ENCODE measurements around the gene DIAPH2. TPM values are rescaled to one million over a fixed set of nuclear protein-coding genes. Genes with fewer than 3 reads are reported as not detected.

DIAPH2 gene
- total and polyA plus RNA-seq, 9 of the 15 experiments (the other 6 are each of a cell fraction or from before 2014, with no cell fraction given): 0.01 to 0.18 (median 0.07) TPM; not detected in 1

- POLR2A ChIA-PET: no interaction called here
- Histone ChIP-seq H3K9ac (ENCODE audit: insufficient read depth in 1 of 2, low read depth in 2 of 2, low read length in 2 of 2) (no peak overlapping the region), H3K79me2 (ENCODE audit: control insufficient read depth, insufficient read depth, low read length) (no peaks in the 10 kb centered on the region), H4K20me1 (replicated peaks; ENCODE audit: control insufficient read depth, insufficient read depth, low read length) (no peaks in the 10 kb centered on the region), H3K27me3 (ENCODE audit: control insufficient read depth in 2 of 2, insufficient read depth in 2 of 2, low read length in 2 of 2) (no peaks in the 10 kb centered on the region), H3K9me1 (ENCODE audit: control insufficient read depth, insufficient read depth, low read length) (no peaks in the 10 kb centered on the region), H3K36me3 (ENCODE audit: control insufficient read depth, insufficient read depth, low read length) (no peaks in the 10 kb centered on the region), H2AFZ (ENCODE audit: low read depth, low read length) (no peak overlapping the region), H3K4me3 (no peak overlapping the region), H3K4me1 (replicated peaks in 1 of 2; ENCODE audit: control insufficient read depth in 2 of 2, insufficient read depth in 2 of 2, low read length in 2 of 2) (no peaks in the 10 kb centered on the region), H3K9me3 (replicated peaks; ENCODE audit: control insufficient read depth, insufficient read depth, low read depth, low read length) (no peaks in the 10 kb centered on the region), H3K4me2 (ENCODE audit: insufficient read depth, low read length) (no peak overlapping the region), H3K27ac (ENCODE audit: extremely low read depth, low read depth, low read length) (no peak overlapping the region)
- in situ Hi-C loops (cut with MboI) (no loop called here), intact Hi-C loops (cut with micrococcal nuclease) (no loop called here)
- TF ChIP-seq HMBOX1 (IDR thresholded peaks at IDR 0.05) (no peak), MYC (IDR thresholded peaks at IDR 0.05; ENCODE audit: low read depth, low read length) (no peak), MYC (CRISPR knock-in tag; IDR thresholded peaks at IDR 0.05; ENCODE audit: borderline replicate concordance, low read depth) (no peak), ZNF436 (CRISPR knock-in tag; IDR thresholded peaks at IDR 0.05) (no peak), HMGXB4 (CRISPR knock-in tag; IDR thresholded peaks at IDR 0.05) (no peak)
- FAIRE-seq (no peak), DNase-seq (ENCODE audit: extremely low read depth in 1 of 4, low spot score in 3 of 4) (no peak), ATAC-seq (no peak)
- WGBS (ENCODE audit: insufficient coverage, low coverage, missing lambda C conversion rate): 0% methylated on average over 1 of the region's 1 CpG
- BruUV-seq (replicated peaks): no TSS peak
- CTCF ChIA-PET (ENCODE audit: low intra/inter-chr PET ratio): no interaction called here
Observed at GRCh38 chrX:96987228-96987627, 302.6 kb downstream of the DIAPH2 start.
